Activated gamma-delta T cell treated with Interleukin-2 at 50 U/mL for 16 hours (primary cell): ENCODE results near the gene EIF2A.
A peak's percentile ranks its signal among the peaks of the same experiment; 100 is the strongest.
"Not testable (repeated sequence)": the region's sequence is repeated elsewhere in the genome, so short reads cannot be mapped to it uniquely, and the experiment has no call there.

Source experiments
- DNase-seq: peaks from one replicate; pipeline ENCODE4 v3.0.0-alpha.2; 2020

Gene EIF2A

GRCh38 chr3:150544041-150544440 is 2.5 kb upstream of the EIF2A start:
- no peak for DNase-seq

GRCh38 chr3:150544726-150545125 is 1.9 kb upstream of the EIF2A start:
- no peak for DNase-seq

GRCh38 chr3:150545419-150546225 is 965 bp upstream of the EIF2A start:
- peak; percentile 42 for DNase-seq

GRCh38 chr3:150547045-150547741 is 606 bp downstream of the EIF2A start:
- no peak for DNase-seq

GRCh38 chr3:150555859-150556436 is 9.4 kb downstream of the EIF2A start:
- DNase-seq = no peak

GRCh38 chr3:150556792-150557191 is 10.2 kb downstream of the EIF2A start:
- DNase-seq = no peak

GRCh38 chr3:150557725-150558124 is 11.1 kb downstream of the EIF2A start:
- no peak for DNase-seq

- DNase-seq = no peak
These were observed 17.7 kb downstream of the EIF2A start for GRCh38 chr3:150564243-150564642.

- no peak for DNase-seq
These were observed 20.7 kb downstream of the EIF2A start for GRCh38 chr3:150567328-150567727.

GRCh38 chr3:150577855-150578254 is 31.3 kb downstream of the EIF2A start:
- no peak for DNase-seq

- no peak for DNase-seq
These were observed 34.6 kb downstream of the EIF2A start for GRCh38 chr3:150581174-150581573.

GRCh38 chr3:150582620-150583019 is 36.0 kb downstream of the EIF2A start:
- no peak for DNase-seq

GRCh38 chr3:150583028-150583427 is 36.4 kb downstream of the EIF2A start:
- DNase-seq = no peak

GRCh38 chr3:150588027-150588830 is 41.6 kb downstream of the EIF2A start:
- no peak for DNase-seq

GRCh38 chr3:150589759-150590158 is 43.2 kb downstream of the EIF2A start:
- no peak for DNase-seq

GRCh38 chr3:150594150-150594549 is 47.6 kb downstream of the EIF2A start:
- DNase-seq = no peak

- no peak for DNase-seq
These were observed 51.1 kb downstream of the EIF2A start for GRCh38 chr3:150597646-150598045.

- no peak for DNase-seq
These were observed 53.2 kb downstream of the EIF2A start for GRCh38 chr3:150599611-150600297.

GRCh38 chr3:150600647-150601530 is 54.3 kb downstream of the EIF2A start:
- not testable (repeated sequence) for DNase-seq

GRCh38 chr3:150602426-150603152 is 56.0 kb downstream of the EIF2A start:
- no peak for DNase-seq
